Ascending aorta (tissue), 2 donors: ENCODE data around the gene RIGI. TPM values are rescaled to one million over a fixed set of nuclear protein-coding genes. Genes with fewer than 3 reads are reported as not detected.

ENCODE experiments used
- DNase-seq, 2 donors: peaks; one replicate each; pipeline ENCODE4 v3.0.0-alpha.2; 2019; ENCODE audit warnings: low spot score in 2 of 2
- H3K27ac ChIP-seq, 2 donors: fragments of 200-600 bp; sonication (generic); one replicate each; pipeline ENCODE4 v1.5.1; 2016 to 2017; ENCODE audit warnings: mild to moderate bottlenecking in 1 of 2
- H3K27me3 ChIP-seq: fragments of 200-600 bp; sonication (generic); one replicate; pipeline ENCODE4 v1.5.1; 2017
- H3K36me3 ChIP-seq, 2 donors: fragments of 200-600 bp; sonication (generic); one replicate each; pipeline ENCODE4 v1.5.1; 2016
- H3K4me1 ChIP-seq, 2 donors: fragments of 200-600 bp; sonication (generic); one replicate each; pipeline ENCODE4 v1.5.1; 2016 to 2017; ENCODE audit warnings: mild to moderate bottlenecking in 1 of 2
- H3K4me3 ChIP-seq, 2 donors: fragments of 200-600 bp; sonication (generic); one replicate each; pipeline ENCODE4 v1.5.1; 2016 to 2017; ENCODE audit warnings: mild to moderate bottlenecking in 1 of 2
- H3K9me3 ChIP-seq, 2 donors: fragments of 200-600 bp; sonication (generic); one replicate each; pipeline ENCODE4 v1.5.1; 2016
- CTCF ChIP-seq, 3 experiments: fragments of 200-600 bp in 2 of 3; fragments of 450-650 bp in 1 of 3; sonication (generic) in 2 of 3; IDR thresholded peaks; one replicate each; pipeline ENCODE4 v1.5.1; 2016 to 2019; ENCODE audit warnings: antibody characterized with exemption in 3 of 3, mild to moderate bottlenecking in 1 of 3, moderate library complexity in 1 of 3
- intact Hi-C: fragments of 100-400 bp; cut with DNase I; formaldehyde crosslinking; loops from one replicate; pipeline ENCODE4 v1.15.1; 2023
- total RNA-seq: library from RNA; depleted of rRNA; stranded (reverse); fragments of >200 nt; gene quantifications from one replicate; pipeline ENCODE4 v1.1.0, GENCODE V29; 2016

The RIGI gene
- total RNA-seq, 1 donor from 2014 or later = 1.9 TPM

GRCh38 chr9:32570262-32570661 lies 44.3 kb upstream of the RIGI start:
- no peak for DNase-seq
- H3K4me1 ChIP-seq = peaks cover 0 to 12% of the 10 kb centered on the region in 2 donors
- H3K27me3 ChIP-seq = no peaks in the 10 kb centered on the region
- no peaks in the 10 kb centered on the region for H3K9me3 ChIP-seq
- intact Hi-C loops = no loop called here
- TF ChIP-seq CTCF (IDR thresholded peaks at IDR 0.05) = no peak
- peaks cover 17 to 24% of the 10 kb centered on the region in 2 donors for H3K36me3 ChIP-seq
- no peak overlapping the region for H3K27ac ChIP-seq
- H3K4me3 ChIP-seq = no peak overlapping the region

- intact Hi-C loops = no loop called here
- no peaks in the 10 kb centered on the region for H3K9me3 ChIP-seq
- peaks cover 26 to 37% of the 10 kb centered on the region in 2 donors for H3K36me3 ChIP-seq
- H3K4me1 ChIP-seq = peaks cover 0 to 2% of the 10 kb centered on the region in 2 donors
- H3K27ac ChIP-seq = no peak overlapping the region
- no peak for DNase-seq
- H3K27me3 ChIP-seq = no peaks in the 10 kb centered on the region
- H3K4me3 ChIP-seq = no peak overlapping the region
- TF ChIP-seq CTCF (IDR thresholded peaks at IDR 0.05) = no peak
Measured at GRCh38 chr9:32566770-32567169, 40.8 kb upstream of the RIGI start.

- TF ChIP-seq CTCF (IDR thresholded peaks at IDR 0.05) = no peak
- intact Hi-C loops = no loop called here
- Histone ChIP-seq H3K4me1 (no peaks in the 10 kb centered on the region), H3K27ac (no peak overlapping the region), H3K4me3 (no peak overlapping the region), H3K9me3 (no peaks in the 10 kb centered on the region), H3K36me3 (peaks cover 26 to 37% of the 10 kb centered on the region in 2 donors), H3K27me3 (no peaks in the 10 kb centered on the region)
- no peak for DNase-seq
Measured at GRCh38 chr9:32565967-32566366, 40.0 kb upstream of the RIGI start.

DNA sequence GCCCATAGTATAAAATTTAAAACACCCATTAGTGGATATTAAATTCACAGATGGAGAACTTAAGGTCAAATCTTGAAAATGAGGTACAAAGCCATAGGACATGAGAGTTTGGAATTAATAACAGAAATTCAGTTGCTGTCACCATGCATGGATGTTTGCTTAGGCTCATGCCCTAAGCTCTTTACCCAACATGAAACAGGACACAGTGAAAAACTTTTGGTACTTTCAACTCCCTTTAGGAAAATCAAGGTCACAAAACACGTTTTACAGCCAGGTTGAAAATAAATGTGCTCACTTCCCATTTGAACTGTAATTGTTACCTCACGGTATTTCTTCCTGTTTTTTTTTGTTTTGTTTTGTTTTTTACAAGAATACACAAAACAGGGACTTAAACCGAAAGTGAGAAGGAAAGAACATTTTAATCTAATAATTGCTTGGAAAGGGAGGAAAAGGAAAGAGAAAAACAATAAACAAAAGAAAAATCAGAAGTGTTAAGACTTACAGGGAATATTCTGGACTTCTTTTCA lies 32.5 kb upstream of the RIGI start:
- no peak overlapping the region for H3K27ac ChIP-seq

DNA sequence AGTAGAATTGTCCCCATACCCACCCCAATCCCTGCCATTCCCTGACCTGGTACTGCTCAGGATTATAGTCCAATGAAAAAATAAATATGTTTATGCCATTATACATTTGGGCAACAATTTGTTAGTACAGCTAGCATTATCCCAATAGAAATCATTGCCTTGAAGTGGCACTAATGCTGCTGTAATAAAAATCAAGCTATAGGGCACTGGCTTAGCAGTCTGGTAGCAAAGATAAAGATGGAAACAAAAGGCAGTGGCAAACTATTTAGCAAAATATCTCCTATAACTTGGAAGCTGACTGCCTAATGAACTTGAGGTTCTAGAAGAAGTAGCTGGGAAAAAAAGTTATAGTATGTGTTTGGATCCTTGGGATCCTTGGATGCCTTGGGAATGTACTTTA lies 28.6 kb upstream of the RIGI start:
- H3K9me3 ChIP-seq = no peaks in the 10 kb centered on the region
- H3K27me3 ChIP-seq = no peaks in the 10 kb centered on the region
- H3K4me1 ChIP-seq = peaks cover 0 to 8% of the 10 kb centered on the region in 2 donors
- no peak for DNase-seq
- H3K36me3 ChIP-seq = no peaks in the 10 kb centered on the region
- H3K4me3 ChIP-seq = no peak overlapping the region
- intact Hi-C loops = loop anchor here (10.0 kb wide), 1 partner anchor 470 kb away; the partner anchor contains the start of gene DNAJA1
- no peak overlapping the region for H3K27ac ChIP-seq
- TF ChIP-seq CTCF (IDR thresholded peaks at IDR 0.05) = no peak

More for the DNA sequence above, 32.5 kb upstream of the RIGI start:
- intact Hi-C loops = loop anchor here (10.0 kb wide), 1 partner anchor 466 kb away; the partner anchor contains the start of gene DNAJA1
- TF ChIP-seq CTCF (IDR thresholded peaks at IDR 0.05) = no peak
- Histone ChIP-seq H3K27me3 (no peaks in the 10 kb centered on the region), H3K36me3 (no peaks in the 10 kb centered on the region), H3K9me3 (no peaks in the 10 kb centered on the region), H3K4me3 (no peak overlapping the region), H3K4me1 (no peaks in the 10 kb centered on the region)
- DNase-seq = no peak
